ENCODE data around the gene CCNA1. TPM values are rescaled to one million over a fixed set of nuclear protein-coding genes. Genes with fewer than 3 reads are reported as not detected.

CCNA1 gene
- total and polyA plus RNA-seq, 12 donors, result 0.20 to 1.1 (median 0.38) TPM; not detected in 3

DNA sequence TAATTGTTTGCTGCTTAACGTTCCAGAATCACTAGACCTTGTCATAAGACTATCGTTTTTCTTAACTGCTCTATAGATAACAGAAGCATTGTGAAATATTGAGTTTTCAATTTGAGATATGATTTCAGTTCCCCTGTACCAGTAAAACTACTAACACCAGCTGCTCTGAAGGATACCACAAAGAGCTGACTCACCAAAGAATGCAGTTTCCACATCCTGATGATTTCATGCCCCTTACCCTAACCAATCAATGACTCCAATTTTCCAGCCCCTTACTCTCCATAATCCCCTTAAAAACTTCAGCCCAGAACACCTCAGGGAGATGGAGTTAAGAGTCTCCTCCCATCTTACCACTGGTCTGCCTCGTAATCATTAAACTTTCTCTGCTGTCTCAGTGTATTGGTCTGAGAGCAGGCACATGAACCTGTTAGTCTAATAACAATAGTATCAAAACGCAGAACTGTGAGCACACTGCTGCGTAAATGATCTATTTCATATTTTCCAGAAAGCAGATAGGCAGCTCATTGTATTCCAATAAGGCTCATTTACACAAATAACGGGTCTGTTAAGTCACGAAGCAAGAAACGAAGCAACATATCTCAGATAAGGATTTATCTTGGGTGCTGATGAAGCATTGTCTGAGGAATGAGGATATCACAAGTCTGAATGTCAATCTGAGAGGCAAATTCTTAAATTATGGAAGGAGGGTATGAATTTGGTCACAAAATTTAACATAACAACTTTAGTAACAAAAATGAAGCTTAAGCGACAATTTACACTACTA, 14.1 kb upstream of the CCNA1 start:
- TF ChIP-seq, protein P1, sequence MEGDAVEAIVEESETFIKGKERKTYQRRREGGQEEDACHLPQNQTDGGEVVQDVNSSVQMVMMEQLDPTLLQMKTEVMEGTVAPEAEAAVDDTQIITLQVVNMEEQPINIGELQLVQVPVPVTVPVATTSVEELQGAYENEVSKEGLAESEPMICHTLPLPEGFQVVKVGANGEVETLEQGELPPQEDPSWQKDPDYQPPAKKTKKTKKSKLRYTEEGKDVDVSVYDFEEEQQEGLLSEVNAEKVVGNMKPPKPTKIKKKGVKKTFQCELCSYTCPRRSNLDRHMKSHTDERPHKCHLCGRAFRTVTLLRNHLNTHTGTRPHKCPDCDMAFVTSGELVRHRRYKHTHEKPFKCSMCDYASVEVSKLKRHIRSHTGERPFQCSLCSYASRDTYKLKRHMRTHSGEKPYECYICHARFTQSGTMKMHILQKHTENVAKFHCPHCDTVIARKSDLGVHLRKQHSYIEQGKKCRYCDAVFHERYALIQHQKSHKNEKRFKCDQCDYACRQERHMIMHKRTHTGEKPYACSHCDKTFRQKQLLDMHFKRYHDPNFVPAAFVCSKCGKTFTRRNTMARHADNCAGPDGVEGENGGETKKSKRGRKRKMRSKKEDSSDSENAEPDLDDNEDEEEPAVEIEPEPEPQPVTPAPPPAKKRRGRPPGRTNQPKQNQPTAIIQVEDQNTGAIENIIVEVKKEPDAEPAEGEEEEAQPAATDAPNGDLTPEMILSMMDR (IDR thresholded peaks at IDR 0.05), result no peak
- peak in 1 of 8 donors; percentile 22 for ATAC-seq
- peaks cover 0 to 22% (median 0%) of the 10 kb centered on the region in 7 donors for H3K27me3 ChIP-seq
- H3K4me1 ChIP-seq, result peaks cover 0 to 19% (median 0%) of the 10 kb centered on the region in 9 donors
- intact Hi-C loops (cut with DNase I), result loop anchor here in 2 of 10 donors (10.0 kb wide), 1 partner anchor 567 kb away; no protein-coding TSS in a partner anchor
- WGBS, 2 donors, result 35 to 37% methylated on average over 9 of the region's 9 CpGs
- no peaks in the 10 kb centered on the region for H3K36me3 ChIP-seq
- no peak overlapping the region for H3K4me3 ChIP-seq
- H3K27ac ChIP-seq, result no peak overlapping the region
- H3K9me3 ChIP-seq, result peaks cover 0 to 17% (median 0%) of the 10 kb centered on the region in 11 donors
- DNase-seq, result no peak

DNA sequence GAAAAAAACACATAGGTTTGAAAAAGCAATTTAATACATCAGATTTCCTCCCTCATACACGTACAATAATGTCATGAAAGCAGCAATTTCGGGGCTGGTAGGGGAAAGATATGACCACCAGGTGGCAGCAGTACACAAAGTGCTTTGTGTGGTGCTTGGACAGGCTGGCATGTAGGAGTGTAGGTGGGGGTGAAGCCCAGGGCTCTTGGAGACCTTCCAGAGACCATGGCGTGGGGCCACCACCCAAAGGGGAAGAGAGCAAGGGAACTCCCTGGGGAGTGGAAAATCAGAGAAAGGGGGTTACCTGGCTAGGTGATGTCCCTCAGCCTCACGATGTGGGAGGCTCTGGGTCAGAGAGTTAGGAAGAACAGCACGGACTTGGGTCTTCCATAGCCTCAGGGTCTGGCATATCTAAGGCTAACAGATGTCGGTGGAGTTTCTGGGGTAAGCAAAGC, 11.8 kb upstream of the CCNA1 start:
- DNase-seq (peak; percentile 30 to 64), ATAC-seq (peak; percentile 55 to 77 (median 69))
- Histone ChIP-seq H3K9me3 (peaks cover 0 to 16% (median 5%) of the 10 kb centered on the region in 11 donors), H3K27me3 (peaks cover 0 to 22% (median 0%) of the 10 kb centered on the region in 7 donors), H3K4me3 (no peak overlapping the region), H3K36me3 (no peaks in the 10 kb centered on the region), H3K4me1 (peaks cover 0 to 19% (median 0%) of the 10 kb centered on the region in 9 donors), H3K27ac (no peak overlapping the region)
- intact Hi-C loops (cut with DNase I), result loop anchor here in 5 of 10 donors (5.0 to 10.0 kb wide), 3 partner anchors 314 to 564 kb away; no protein-coding TSS in a partner anchor
- TF ChIP-seq, protein P1 (IDR thresholded peaks at IDR 0.05), result peak; percentile 73 to 92 (median 87)
- 39 to 41% methylated on average over 6 of the region's 6 CpGs for WGBS, 2 donors

DNA sequence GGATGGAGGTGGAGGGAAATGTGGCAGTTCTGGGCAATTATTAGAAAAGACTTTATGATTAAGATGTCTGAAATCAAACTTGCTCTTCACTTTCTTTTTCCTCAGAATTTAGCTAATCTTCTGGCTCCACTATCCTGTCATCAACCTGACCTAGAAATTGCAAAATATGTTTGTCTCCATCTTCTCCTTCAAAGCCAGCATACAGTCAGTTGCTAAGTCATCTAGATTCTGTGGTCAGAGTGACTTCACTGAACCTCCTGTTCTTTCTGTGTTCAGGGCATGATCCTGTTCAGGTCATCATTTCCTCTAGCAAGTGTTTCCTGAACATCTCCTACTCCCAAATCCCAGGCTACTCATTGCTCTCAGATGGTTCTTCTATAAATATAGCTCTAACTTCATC, 10.8 kb upstream of the CCNA1 start:
- H3K27ac ChIP-seq, result no peak overlapping the region
- H3K4me3 ChIP-seq, result no peak overlapping the region
- H3K4me1 ChIP-seq, result peaks cover 0 to 19% (median 0%) of the 10 kb centered on the region in 9 donors
- TF ChIP-seq, protein P1 (IDR thresholded peaks at IDR 0.05), result no peak
- ATAC-seq, result no peak
- no peaks in the 10 kb centered on the region for H3K36me3 ChIP-seq
- peaks cover 0 to 19% (median 8%) of the 10 kb centered on the region in 11 donors for H3K9me3 ChIP-seq
- intact Hi-C loops (cut with DNase I), result loop anchor here in 5 of 10 donors (5.0 to 10.0 kb wide), 3 partner anchors 313 to 563 kb away; no protein-coding TSS in a partner anchor
- H3K27me3 ChIP-seq, result peaks cover 0 to 22% (median 0%) of the 10 kb centered on the region in 7 donors
- no peak for DNase-seq

DNA sequence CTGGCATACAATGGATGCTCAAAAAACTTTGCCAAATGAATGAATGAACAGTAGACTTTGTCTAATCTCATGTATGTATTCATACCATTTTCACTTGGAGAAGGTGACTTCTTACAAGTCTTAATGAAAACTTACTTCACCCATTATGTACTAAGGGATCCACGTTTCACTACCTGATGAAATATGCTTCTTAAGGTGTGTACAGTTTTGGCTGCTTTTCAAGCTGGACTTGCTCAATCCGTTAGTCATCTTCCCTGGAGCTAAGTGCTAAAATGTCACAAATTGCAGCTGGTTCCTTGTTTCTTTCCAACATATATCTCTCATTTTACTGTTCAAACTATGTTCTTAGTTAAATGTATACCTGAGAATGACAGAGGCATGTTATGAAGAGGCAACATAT, 4.2 kb upstream of the CCNA1 start:
- Histone ChIP-seq H3K36me3 (no peaks in the 10 kb centered on the region), H3K4me1 (peaks cover 5 to 29% (median 21%) of the 10 kb centered on the region in 9 donors), H3K4me3 (no peak overlapping the region), H3K9me3 (peaks cover 0 to 21% (median 8%) of the 10 kb centered on the region in 11 donors), H3K27me3 (peaks cover 0 to 53% (median 43%) of the 10 kb centered on the region in 7 donors), H3K27ac (no peak overlapping the region)
- intact Hi-C loops (cut with DNase I), result loop anchor here in 4 of 10 donors (10.0 kb wide), 2 partner anchors 307 to 557 kb away; no protein-coding TSS in a partner anchor
- TF ChIP-seq, protein P1 (IDR thresholded peaks at IDR 0.05), result no peak
- DNase-seq (no peak), ATAC-seq (no peak)
- 57 to 70% methylated on average over 2 of the region's 2 CpGs for WGBS, 2 donors
